22Rv1 (cell line): ENCODE measurements around the gene TMEM151B.

Experiments used
- ZFX ChIP-seq: fragments of 450-650 bp; IDR thresholded peaks from 2 replicates; pipeline ENCODE4 v1.6.1; 2017; ENCODE audit warnings: antibody characterized with exemption, borderline replicate concordance
- TF ChIP-seq, protein P1 (sequence below): fragments of 450-650 bp; IDR thresholded peaks from 2 replicates; pipeline ENCODE4 v1.5.1; 2017; ENCODE audit warnings: mild to moderate bottlenecking

DNA sequence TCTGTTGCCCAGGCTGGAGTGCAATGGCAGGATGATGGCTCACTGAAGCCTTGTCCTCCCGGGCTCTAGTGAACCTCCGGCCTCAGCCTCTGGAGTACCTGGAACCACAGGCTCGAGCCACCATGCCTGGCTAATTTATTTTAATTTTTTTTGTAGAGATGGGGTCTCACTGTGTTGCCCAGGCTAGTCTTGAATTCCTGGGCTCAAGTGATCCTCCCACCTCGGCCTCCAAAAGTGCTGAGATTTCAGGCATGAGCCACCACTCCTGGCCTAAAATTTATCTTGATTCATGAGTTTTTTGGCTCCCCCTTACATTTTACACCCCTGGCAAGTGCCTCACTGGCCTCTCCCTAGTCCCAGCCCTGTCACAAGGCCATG, 49.3 kb upstream of the TMEM151B start:
- TF ChIP-seq, protein P1, sequence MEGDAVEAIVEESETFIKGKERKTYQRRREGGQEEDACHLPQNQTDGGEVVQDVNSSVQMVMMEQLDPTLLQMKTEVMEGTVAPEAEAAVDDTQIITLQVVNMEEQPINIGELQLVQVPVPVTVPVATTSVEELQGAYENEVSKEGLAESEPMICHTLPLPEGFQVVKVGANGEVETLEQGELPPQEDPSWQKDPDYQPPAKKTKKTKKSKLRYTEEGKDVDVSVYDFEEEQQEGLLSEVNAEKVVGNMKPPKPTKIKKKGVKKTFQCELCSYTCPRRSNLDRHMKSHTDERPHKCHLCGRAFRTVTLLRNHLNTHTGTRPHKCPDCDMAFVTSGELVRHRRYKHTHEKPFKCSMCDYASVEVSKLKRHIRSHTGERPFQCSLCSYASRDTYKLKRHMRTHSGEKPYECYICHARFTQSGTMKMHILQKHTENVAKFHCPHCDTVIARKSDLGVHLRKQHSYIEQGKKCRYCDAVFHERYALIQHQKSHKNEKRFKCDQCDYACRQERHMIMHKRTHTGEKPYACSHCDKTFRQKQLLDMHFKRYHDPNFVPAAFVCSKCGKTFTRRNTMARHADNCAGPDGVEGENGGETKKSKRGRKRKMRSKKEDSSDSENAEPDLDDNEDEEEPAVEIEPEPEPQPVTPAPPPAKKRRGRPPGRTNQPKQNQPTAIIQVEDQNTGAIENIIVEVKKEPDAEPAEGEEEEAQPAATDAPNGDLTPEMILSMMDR, result no peak
- TF ChIP-seq ZFX, result no peak
